NOMO-1 (cell line): ENCODE results near the gene GCK.

ENCODE experiments used
- DNase-seq, 2 experiments: peaks; one replicate each; lab custom pipeline; 2025; ENCODE audit not compliant: unreplicated experiment in 2 of 2; lab: John Stamatoyannopoulos, UW

Gene GCK

GRCh38 chr7:44097064-44097932, 91.9 kb downstream of the GCK start:
- DNase-seq: peak in 1 of 2 experiments; percentile 37

GRCh38 chr7:44096326-44096881, 92.8 kb downstream of the GCK start:
- DNase-seq: no peak

- DNase-seq: no peak
These were observed 93.5 kb downstream of the GCK start for GRCh38 chr7:44095781-44096180.

- DNase-seq: no peak
These were observed 94.2 kb downstream of the GCK start for GRCh38 chr7:44094883-44095592.

- DNase-seq: no peak
These were observed 94.9 kb downstream of the GCK start for GRCh38 chr7:44094365-44094764.
